ENCODE data around the gene GPR87. TPM values are rescaled to one million over a fixed set of nuclear protein-coding genes. Genes with fewer than 3 reads are reported as not detected.

The GPR87 gene, protein sequence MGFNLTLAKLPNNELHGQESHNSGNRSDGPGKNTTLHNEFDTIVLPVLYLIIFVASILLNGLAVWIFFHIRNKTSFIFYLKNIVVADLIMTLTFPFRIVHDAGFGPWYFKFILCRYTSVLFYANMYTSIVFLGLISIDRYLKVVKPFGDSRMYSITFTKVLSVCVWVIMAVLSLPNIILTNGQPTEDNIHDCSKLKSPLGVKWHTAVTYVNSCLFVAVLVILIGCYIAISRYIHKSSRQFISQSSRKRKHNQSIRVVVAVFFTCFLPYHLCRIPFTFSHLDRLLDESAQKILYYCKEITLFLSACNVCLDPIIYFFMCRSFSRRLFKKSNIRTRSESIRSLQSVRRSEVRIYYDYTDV
- not detected for polyA plus RNA-seq
- long read RNA-seq, donor 1 = 0 reads
- long read RNA-seq, donor 2 = 0 reads
- long read RNA-seq, donor 3 = 0 reads
- long read RNA-seq, donor 4 = 0 reads
- long read RNA-seq, donor 5 = 0 reads
- long read RNA-seq, donor 6 = 0 reads
- long read RNA-seq, donor 7 = 0 reads
- long read RNA-seq, donor 8 = 0 reads
- long read RNA-seq, donor 9 = 0 reads
- long read RNA-seq, donor 10 = 0 reads

GRCh38 chr3:151316267-151316991, at the start of gene GPR87:
Gene GPR87, minus strand, starts transcription at chr3:151316820. Its CDS starts 16,720 bp downstream, at chr3:151300100.
- no peak within 1 kb of the TSS for H3K4me3 ChIP-seq (ENCODE audit: low read depth in 1 of 3, low read length in 3 of 3)
- FAIRE-seq = no peak
- no peaks in the 10 kb centered on the region for H3K36me3 ChIP-seq (ENCODE audit: control insufficient read depth in 3 of 3, insufficient read depth in 2 of 3, low read depth in 1 of 3, low read length in 3 of 3)
- WGBS, 3 donors = 56 to 69% (median 67%) methylated on average over 7 of the region's 7 CpGs
- no peaks in the 10 kb centered on the region for H3K4me1 ChIP-seq (ENCODE audit: control insufficient read depth in 3 of 3, insufficient read depth in 2 of 3, low read depth in 1 of 3, low read length in 2 of 3)
- peak in 1 of 2 donors; percentile 2 for DNase-seq
- no peaks in the 10 kb centered on the region for H3K9me3 ChIP-seq (ENCODE audit: control insufficient read depth in 2 of 2, insufficient read depth in 1 of 2, low read depth in 1 of 2, low read length in 1 of 2)
- H3K27me3 ChIP-seq (ENCODE audit: control insufficient read depth in 3 of 3, insufficient read depth in 3 of 3, low read length in 3 of 3) = no peaks in the 10 kb centered on the region
- no peak within 1 kb of the TSS for H3K27ac ChIP-seq (ENCODE audit: low read depth in 1 of 3, low read length in 2 of 3)

DNA sequence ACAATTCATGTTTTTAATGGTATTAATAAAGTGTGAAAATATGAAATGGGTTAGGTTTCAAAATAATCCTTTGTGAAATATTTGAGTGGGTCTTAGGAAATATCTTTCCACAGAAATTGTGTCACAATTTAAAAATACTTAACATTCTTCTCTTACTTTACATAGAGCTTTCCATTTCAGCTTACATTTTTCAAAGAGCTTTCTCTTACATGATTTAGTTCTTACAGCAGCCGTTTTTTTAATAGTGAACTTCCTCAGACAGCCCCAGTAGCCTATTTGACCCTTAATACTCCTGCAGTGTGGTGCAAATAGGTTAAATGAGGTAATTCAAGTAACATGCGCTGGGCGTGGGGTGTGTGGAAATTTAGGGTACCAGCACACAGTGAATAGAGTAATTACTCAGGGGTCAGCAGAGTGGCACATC, 46.1 kb upstream of the GPR87 start:
- H3K36me3 ChIP-seq (ENCODE audit: control insufficient read depth in 3 of 3, insufficient read depth in 2 of 3, low read depth in 1 of 3, low read length in 3 of 3) = no peaks in the 10 kb centered on the region
- H3K4me1 ChIP-seq (ENCODE audit: control insufficient read depth in 3 of 3, insufficient read depth in 2 of 3, low read depth in 1 of 3, low read length in 2 of 3) = no peaks in the 10 kb centered on the region
- FAIRE-seq (no peak), DNase-seq (no peak)
- no peaks in the 10 kb centered on the region for H3K9me3 ChIP-seq (ENCODE audit: control insufficient read depth in 2 of 2, insufficient read depth in 1 of 2, low read depth in 1 of 2, low read length in 1 of 2)
- 74 to 86% (median 75%) methylated on average over 3 of the region's 3 CpGs for WGBS, 3 donors
- H3K4me3 ChIP-seq (ENCODE audit: low read depth in 1 of 3, low read length in 3 of 3) = no peak overlapping the region
- no peak overlapping the region for H3K27ac ChIP-seq (ENCODE audit: low read depth in 1 of 3, low read length in 2 of 3)
- H3K27me3 ChIP-seq (ENCODE audit: control insufficient read depth in 3 of 3, insufficient read depth in 3 of 3, low read length in 3 of 3) = no peaks in the 10 kb centered on the region

- no peaks in the 10 kb centered on the region for H3K4me1 ChIP-seq (ENCODE audit: control insufficient read depth in 3 of 3, insufficient read depth in 2 of 3, low read depth in 1 of 3, low read length in 2 of 3)
- no peak overlapping the region for H3K27ac ChIP-seq (ENCODE audit: low read depth in 1 of 3, low read length in 2 of 3)
- 64 to 66% (median 66%) methylated on average over 2 of the region's 2 CpGs for WGBS, 3 donors
- peaks cover 0 to 3% (median 0%) of the 10 kb centered on the region in 3 donors for H3K36me3 ChIP-seq (ENCODE audit: control insufficient read depth in 3 of 3, insufficient read depth in 2 of 3, low read depth in 1 of 3, low read length in 3 of 3)
- FAIRE-seq (no peak), DNase-seq (no peak)
- H3K27me3 ChIP-seq (ENCODE audit: control insufficient read depth in 3 of 3, insufficient read depth in 3 of 3, low read length in 3 of 3) = no peaks in the 10 kb centered on the region
- H3K9me3 ChIP-seq (ENCODE audit: control insufficient read depth in 2 of 2, insufficient read depth in 1 of 2, low read depth in 1 of 2, low read length in 1 of 2) = no peaks in the 10 kb centered on the region
- H3K4me3 ChIP-seq (ENCODE audit: low read depth in 1 of 3, low read length in 3 of 3) = no peak overlapping the region
These were observed 40.8 kb upstream of the GPR87 start for GRCh38 chr3:151357463-151357850.

- FAIRE-seq (no peak), DNase-seq (no peak)
- Histone ChIP-seq H3K36me3 (ENCODE audit: control insufficient read depth in 3 of 3, insufficient read depth in 2 of 3, low read depth in 1 of 3, low read length in 3 of 3) (peaks cover 0 to 3% (median 0%) of the 10 kb centered on the region in 3 donors), H3K27me3 (ENCODE audit: control insufficient read depth in 3 of 3, insufficient read depth in 3 of 3, low read length in 3 of 3) (no peaks in the 10 kb centered on the region), H3K27ac (ENCODE audit: low read depth in 1 of 3, low read length in 2 of 3) (no peak overlapping the region), H3K4me3 (ENCODE audit: low read depth in 1 of 3, low read length in 3 of 3) (no peak overlapping the region), H3K9me3 (ENCODE audit: control insufficient read depth in 2 of 2, insufficient read depth in 1 of 2, low read depth in 1 of 2, low read length in 1 of 2) (no peaks in the 10 kb centered on the region), H3K4me1 (ENCODE audit: control insufficient read depth in 3 of 3, insufficient read depth in 2 of 3, low read depth in 1 of 3, low read length in 2 of 3) (no peaks in the 10 kb centered on the region)
- WGBS, 3 donors = 22 to 44% (median 41%) methylated on average over 2 of the region's 2 CpGs
These were observed 40.3 kb upstream of the GPR87 start for GRCh38 chr3:151356794-151357462.

DNA sequence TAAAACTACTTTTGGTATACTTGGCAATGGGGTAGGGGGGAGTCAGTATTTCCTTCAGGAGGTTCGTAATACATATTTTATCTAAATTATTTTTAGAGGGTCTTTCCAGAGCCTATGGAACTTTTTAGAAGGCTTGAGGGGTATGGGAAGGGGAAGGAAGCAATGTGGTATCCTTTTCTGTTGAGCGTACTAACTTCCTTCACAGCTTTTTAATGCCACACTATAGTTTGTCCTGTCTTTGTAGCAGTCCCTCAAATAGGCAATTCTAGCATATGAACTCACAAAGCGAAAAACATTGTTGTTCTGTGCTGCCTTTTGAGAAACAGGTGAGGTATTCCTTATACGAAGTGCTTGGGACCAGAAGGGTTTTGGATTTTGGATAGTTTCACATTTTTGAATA, 35.0 kb upstream of the GPR87 start:
- FAIRE-seq (no peak), DNase-seq (no peak)
- Histone ChIP-seq H3K27ac (ENCODE audit: low read depth in 1 of 3, low read length in 2 of 3) (no peak overlapping the region), H3K9me3 (ENCODE audit: control insufficient read depth in 2 of 2, insufficient read depth in 1 of 2, low read depth in 1 of 2, low read length in 1 of 2) (no peaks in the 10 kb centered on the region), H3K4me1 (ENCODE audit: control insufficient read depth in 3 of 3, insufficient read depth in 2 of 3, low read depth in 1 of 3, low read length in 2 of 3) (no peaks in the 10 kb centered on the region), H3K4me3 (ENCODE audit: low read depth in 1 of 3, low read length in 3 of 3) (no peak overlapping the region), H3K36me3 (ENCODE audit: control insufficient read depth in 3 of 3, insufficient read depth in 2 of 3, low read depth in 1 of 3, low read length in 3 of 3) (peaks cover 0 to 3% (median 0%) of the 10 kb centered on the region in 3 donors), H3K27me3 (ENCODE audit: control insufficient read depth in 3 of 3, insufficient read depth in 3 of 3, low read length in 3 of 3) (no peaks in the 10 kb centered on the region)
- WGBS, 3 donors = 74 to 94% (median 85%) methylated on average over 4 of the region's 4 CpGs

GRCh38 chr3:151351219-151351618, 34.6 kb upstream of the GPR87 start:
- no peak for DNase-seq
- 93 to 97% (median 94%) methylated on average over 1 of the region's 1 CpG for WGBS, 3 donors
- Histone ChIP-seq H3K36me3 (ENCODE audit: control insufficient read depth in 3 of 3, insufficient read depth in 2 of 3, low read depth in 1 of 3, low read length in 3 of 3) (peaks cover 0 to 3% (median 0%) of the 10 kb centered on the region in 3 donors), H3K4me1 (ENCODE audit: control insufficient read depth in 3 of 3, insufficient read depth in 2 of 3, low read depth in 1 of 3, low read length in 2 of 3) (no peaks in the 10 kb centered on the region), H3K27me3 (ENCODE audit: control insufficient read depth in 3 of 3, insufficient read depth in 3 of 3, low read length in 3 of 3) (no peaks in the 10 kb centered on the region), H3K27ac (ENCODE audit: low read depth in 1 of 3, low read length in 2 of 3) (no peak overlapping the region), H3K4me3 (ENCODE audit: low read depth in 1 of 3, low read length in 3 of 3) (no peak overlapping the region), H3K9me3 (ENCODE audit: control insufficient read depth in 2 of 2, insufficient read depth in 1 of 2, low read depth in 1 of 2, low read length in 1 of 2) (no peaks in the 10 kb centered on the region)
- FAIRE-seq = no peak

DNA sequence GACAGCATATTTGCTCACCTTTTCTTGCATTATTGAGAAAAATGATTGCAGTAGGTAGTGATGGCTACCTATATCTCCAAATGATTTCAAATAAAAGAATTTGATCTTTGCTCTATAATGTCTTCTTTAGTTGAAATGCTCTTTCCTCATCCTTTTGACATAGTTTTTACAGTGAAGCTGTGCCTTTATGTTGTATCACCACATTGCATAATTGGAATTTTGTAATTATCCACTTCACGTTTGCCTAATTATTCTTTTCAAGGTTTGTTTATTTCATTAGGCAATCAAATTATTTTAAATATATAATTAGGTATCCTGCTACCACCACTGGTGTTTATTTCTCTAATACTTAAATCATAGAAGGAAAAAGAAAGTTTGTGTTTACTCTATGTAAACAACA, 34.0 kb upstream of the GPR87 start:
- Histone ChIP-seq H3K36me3 (ENCODE audit: control insufficient read depth in 3 of 3, insufficient read depth in 2 of 3, low read depth in 1 of 3, low read length in 3 of 3) (no peaks in the 10 kb centered on the region), H3K27me3 (ENCODE audit: control insufficient read depth in 3 of 3, insufficient read depth in 3 of 3, low read length in 3 of 3) (no peaks in the 10 kb centered on the region), H3K4me3 (ENCODE audit: low read depth in 1 of 3, low read length in 3 of 3) (no peak overlapping the region), H3K9me3 (ENCODE audit: control insufficient read depth in 2 of 2, insufficient read depth in 1 of 2, low read depth in 1 of 2, low read length in 1 of 2) (no peaks in the 10 kb centered on the region), H3K27ac (ENCODE audit: low read depth in 1 of 3, low read length in 2 of 3) (no peak overlapping the region), H3K4me1 (ENCODE audit: control insufficient read depth in 3 of 3, insufficient read depth in 2 of 3, low read depth in 1 of 3, low read length in 2 of 3) (no peaks in the 10 kb centered on the region)
- DNase-seq (no peak), FAIRE-seq (no peak)
- WGBS, 3 donors = 69 to 89% (median 82%) methylated on average over 1 of the region's 1 CpG

- no peaks in the 10 kb centered on the region for H3K9me3 ChIP-seq (ENCODE audit: control insufficient read depth in 2 of 2, insufficient read depth in 1 of 2, low read depth in 1 of 2, low read length in 1 of 2)
- FAIRE-seq (no peak), DNase-seq (no peak)
- no peaks in the 10 kb centered on the region for H3K27me3 ChIP-seq (ENCODE audit: control insufficient read depth in 3 of 3, insufficient read depth in 3 of 3, low read length in 3 of 3)
- 74 to 88% (median 76%) methylated on average over 6 of the region's 6 CpGs for WGBS, 3 donors
- no peak overlapping the region for H3K27ac ChIP-seq (ENCODE audit: low read depth in 1 of 3, low read length in 2 of 3)
- H3K36me3 ChIP-seq (ENCODE audit: control insufficient read depth in 3 of 3, insufficient read depth in 2 of 3, low read depth in 1 of 3, low read length in 3 of 3) = no peaks in the 10 kb centered on the region
- H3K4me3 ChIP-seq (ENCODE audit: low read depth in 1 of 3, low read length in 3 of 3) = no peak overlapping the region
- H3K4me1 ChIP-seq (ENCODE audit: control insufficient read depth in 3 of 3, insufficient read depth in 2 of 3, low read depth in 1 of 3, low read length in 2 of 3) = no peaks in the 10 kb centered on the region
These were observed 30.8 kb upstream of the GPR87 start for GRCh38 chr3:151347432-151347831.
